ENCODE results near the gene THSD4.

THSD4 gene

DNA sequence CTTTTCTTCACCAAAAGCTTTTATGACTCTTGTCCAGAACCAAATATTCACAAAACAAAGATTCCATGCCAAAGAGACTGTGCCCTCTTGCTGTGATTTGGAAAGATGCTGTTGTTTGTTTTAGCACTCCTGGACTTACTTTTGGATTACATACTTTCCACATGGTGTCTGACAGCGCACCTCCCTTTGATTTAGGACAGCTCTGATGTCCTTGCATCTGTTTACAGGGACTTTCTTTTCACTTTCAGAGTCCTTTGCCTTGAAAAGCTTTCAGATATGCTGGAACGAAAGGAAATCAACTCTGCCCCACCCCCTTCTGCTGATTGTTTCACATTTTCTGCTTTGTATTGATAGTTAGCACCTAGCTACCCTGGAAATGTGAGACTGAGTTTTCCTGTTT lies 562.1 kb downstream of the THSD4 start:
- FAIRE-seq (no peak), DNase-seq (ENCODE audit: low spot score) (no peak)

DNA sequence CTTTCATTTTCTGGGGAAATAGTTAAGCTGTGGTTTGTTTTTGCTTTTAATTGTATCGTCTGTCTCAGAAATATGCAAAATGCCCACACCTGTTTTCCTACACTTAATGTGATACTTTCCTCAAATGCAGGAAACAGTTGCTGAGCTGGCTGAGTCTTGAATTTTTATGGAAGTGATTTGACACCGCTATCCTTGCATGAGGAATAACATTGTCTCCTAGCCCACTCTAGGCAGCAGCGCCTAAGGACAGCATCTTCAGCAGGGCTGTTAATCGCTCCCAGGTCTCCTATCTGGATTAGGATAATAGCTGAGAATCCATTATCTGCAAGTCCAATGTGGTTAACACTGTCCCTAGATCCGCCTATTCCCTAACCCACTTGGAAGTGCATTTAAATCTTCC lies 562.5 kb downstream of the THSD4 start:
- no peak for FAIRE-seq
- no peak for DNase-seq (ENCODE audit: low spot score)

DNA sequence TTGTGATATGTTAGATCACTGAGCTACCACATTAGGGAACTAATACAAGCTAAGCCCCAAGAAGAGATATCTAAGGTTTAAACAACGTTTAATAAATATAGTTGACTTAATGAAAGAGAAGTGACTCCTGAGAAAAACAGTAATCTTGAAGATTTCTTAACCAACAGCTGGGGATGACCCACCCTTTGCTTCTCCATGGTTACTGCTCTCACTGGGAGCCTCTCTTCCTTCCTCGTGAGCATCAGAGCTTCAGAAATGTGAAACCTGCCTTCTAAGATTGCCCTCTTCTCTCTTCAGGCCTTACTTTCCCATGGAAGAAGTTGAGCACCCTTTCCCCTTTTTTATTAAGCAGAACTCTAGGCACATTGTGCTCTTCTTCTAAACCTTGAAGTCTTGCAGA lies 562.9 kb downstream of the THSD4 start:
- no peak for DNase-seq (ENCODE audit: low spot score)
- no peak for FAIRE-seq

DNA sequence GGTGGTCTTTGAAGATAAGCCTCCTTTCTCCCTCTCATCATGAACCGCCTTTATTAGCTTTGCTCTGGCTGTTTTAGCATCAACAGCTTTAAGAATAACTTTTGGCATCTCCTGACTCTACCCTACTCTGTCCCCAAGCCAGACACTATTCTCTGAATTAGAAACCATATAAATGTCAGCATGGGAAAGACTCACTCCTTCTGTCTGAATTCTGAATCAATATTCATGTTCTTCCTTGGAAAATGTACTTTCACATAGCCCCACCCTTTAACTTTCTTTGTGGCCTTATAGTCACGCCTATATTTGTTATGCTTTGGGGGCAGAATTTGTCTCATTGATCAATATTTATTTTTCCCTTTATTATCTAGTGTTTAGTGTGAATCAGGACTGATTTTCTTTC lies 563.3 kb downstream of the THSD4 start:
- DNase-seq (ENCODE audit: low spot score) (no peak), FAIRE-seq (no peak)

DNA sequence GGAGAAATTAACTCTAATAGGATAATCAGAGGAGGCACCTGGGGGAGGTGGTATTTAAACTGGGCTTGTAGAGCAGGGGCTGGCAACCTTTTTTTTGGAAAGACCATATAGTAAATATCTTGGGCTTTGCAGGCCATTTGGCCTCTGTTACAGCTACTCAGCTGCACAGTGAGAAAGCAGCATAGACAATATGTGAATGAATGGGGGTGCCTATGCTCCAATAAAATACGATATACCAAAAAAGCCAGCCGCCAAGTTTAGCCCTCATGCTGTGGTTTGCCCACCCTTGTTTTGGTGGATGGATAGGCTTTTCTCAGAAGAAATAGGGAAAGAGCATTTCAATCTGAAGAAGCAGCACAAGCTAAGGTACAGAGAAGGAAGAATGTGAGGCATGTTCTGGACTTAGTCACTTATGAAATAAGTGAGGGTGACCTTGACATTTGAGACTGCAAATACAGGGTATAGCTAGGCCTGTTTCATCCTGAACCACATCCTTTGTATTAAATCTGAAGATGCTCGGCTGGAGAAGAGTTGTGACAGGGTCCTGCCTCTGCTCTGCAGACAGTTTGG lies 564.0 kb downstream of the THSD4 start:
- FAIRE-seq (no peak), DNase-seq (ENCODE audit: low spot score) (no peak)

DNA sequence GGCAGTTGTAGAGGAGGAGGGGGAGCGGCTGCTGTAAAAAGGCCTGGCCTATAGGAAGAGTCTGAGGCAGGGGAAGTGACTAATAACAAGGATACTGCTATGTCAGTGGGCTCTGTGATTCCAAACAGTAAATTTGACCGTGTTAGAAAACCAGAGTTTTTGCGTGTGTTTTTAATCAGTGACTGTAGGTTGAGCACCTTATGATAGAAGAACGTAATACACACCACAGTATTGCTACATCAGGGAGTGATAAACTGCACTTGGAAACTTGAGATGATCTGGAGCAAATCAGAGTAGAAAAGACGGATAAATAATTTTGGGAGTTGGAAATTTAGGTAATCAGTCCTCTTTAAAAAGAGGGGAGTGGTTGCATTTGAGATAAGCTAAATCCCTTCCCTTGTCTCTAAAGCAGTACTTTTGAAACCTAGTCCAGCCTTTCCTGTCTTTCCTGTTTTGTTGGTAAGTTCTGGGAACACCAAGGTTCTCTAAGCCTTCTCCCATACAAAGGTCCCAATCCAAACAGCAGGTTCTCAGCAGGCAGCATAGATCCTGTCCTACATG lies 564.6 kb downstream of the THSD4 start:
- FAIRE-seq = no peak
- no peak for DNase-seq (ENCODE audit: low spot score)

DNA sequence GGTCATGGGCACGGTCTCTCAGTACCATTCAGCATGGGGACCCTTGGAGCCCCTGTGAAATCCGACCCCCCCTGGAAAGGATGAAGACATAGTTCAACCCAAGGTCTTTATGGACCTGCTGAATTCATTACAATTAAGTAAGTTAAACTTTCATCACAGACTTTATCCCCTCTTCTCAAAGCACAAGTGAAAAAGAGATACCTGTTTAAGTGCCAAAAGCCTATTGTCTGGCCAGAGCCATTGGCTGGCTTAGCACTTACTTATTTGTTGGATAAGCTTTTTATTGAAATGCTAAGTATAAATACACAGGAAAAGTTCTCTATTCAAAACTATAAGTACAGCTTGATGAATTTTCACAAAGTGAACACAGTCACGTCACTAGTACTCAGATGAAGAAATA lies 566.7 kb downstream of the THSD4 start:
- no peak for DNase-seq (ENCODE audit: low spot score)
- FAIRE-seq = no peak

DNA sequence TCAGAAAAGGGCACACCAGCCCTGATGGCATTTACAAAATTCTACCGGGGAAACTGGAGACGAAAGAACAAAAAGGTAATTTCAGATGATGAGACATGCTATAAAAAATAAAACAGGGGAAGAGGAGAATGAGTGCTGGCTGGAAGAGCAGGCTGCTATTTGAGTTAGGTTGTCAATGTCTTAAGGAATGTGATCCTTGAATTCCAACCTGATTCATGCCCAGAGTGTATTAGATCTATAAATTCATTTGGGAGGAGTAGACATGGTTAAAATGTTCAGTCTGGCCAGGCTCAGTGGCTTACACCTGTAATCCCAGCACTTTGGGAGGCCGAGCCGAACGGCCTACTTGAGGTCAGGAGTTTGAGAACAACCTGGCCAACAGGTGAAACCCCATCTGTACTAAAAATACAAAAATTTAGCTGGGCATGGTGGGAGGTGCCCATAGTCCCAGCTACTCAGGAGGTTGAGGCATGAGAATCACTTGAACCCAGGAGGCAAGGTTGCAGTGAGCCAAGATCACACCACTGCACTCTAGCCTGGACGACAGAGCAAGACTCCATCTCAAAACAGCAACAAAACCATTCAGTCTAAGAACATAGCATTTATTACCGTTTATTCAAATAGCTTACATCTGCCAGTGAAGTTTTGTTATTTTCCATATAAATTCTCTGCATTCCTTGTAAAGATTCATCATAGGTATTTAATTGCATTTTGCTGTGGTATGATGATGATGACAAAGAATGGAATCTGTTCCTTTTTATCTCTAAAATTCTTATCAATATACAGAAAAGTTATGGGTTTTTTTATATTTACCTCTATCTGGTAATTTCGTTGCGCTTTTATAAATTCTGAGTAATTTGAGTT lies 568.4 kb downstream of the THSD4 start:
- no peak for DNase-seq (ENCODE audit: low spot score)

DNA sequence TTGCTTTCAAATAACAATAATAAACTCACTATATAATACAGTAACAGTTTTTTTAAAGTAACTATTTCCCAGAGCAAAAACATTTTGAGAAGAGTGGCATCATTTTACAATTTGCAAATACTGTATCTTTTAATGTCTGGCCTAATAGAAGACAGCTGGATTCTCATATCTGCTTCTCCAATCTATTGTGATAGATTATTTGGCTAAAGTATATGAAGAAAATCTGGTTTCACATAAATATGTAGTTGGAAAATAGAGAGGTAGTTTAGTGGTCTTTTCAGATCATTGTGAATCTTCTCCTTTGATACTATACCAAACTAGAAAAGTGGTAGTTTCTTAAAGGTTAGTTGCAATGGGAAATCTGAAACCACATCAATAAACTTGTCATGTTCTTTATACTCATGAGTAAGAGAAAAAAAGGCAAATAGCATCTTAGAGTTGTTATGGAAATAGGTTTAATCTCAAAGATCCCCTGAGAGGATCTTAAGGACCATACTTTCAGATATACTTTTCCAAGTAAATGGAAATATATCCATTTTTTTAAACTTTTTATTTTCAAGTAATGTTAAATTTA lies 570.2 kb downstream of the THSD4 start:
- FAIRE-seq = no peak
- no peak for DNase-seq (ENCODE audit: low spot score)

More for the DNA sequence above, 568.4 kb downstream of the THSD4 start:
- no peak for FAIRE-seq

DNA sequence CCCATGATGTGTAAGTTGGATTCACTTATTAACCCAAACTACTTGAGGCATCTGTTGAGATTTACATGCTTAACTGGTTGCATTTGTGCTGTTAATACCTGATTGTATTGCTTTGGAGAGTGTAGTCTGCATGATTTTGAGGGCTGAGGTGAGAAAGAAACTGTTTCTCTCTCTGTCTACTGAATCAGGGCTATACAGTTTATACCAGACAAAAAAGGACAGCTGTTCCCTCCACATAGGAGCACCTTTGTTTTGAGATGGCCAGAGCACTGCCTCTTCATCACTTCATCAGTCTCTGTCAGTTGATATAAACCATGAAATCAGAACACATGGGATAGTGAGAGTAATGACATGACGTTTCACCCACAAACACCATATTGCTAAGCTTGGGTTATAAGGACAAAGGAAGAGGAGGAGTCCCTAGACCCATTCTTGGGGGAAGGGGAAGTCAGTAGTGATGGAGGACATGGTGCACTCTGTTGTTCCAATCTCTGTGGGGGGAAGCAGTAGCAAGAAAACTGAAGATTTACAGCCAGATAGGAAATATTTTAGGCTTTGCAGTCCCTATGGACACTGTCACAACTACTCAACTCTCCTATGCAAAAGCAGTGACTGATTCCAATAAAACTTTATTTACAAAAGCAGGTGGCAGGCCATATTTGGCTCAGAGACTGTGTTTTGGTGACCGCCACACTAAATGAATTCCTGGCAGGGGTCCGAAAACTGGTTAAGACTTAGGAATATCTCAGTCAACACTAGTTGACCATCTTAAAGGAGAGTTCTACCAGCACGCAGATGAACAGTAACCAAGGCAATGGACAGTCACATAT lies 571.2 kb downstream of the THSD4 start:
- DNase-seq (ENCODE audit: low spot score) = no peak
- FAIRE-seq = no peak

DNA sequence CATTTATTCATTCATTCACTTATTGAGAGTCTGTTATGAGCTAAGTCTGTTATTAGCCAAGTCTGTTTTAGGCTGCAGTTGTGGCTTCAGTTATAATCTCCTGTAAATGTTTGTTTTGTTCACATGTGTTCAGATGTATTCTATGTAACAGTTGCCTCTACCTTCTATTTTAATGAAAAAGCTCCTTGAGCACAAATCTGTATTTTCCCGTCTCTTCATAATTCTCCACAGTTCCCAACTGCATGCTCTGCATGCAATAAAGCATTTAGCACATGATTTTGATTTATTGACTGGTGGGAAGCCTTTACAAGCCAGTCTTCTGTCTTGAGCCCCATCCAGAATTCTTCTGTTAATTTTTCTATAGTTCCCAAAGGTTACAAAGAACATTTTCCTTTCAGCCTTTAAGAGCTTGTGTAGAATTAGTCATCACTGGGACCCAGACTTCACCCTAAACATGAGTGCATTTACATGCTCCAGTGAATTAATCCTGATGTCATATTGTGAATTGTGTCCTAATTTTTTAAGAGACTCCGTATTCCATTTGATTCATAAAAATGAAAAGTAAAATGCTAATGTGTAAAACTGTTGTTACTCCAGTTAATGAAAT lies 572.7 kb downstream of the THSD4 start:
- DNase-seq (ENCODE audit: low spot score) (peak; percentile 37), FAIRE-seq (peak; percentile 84)

DNA sequence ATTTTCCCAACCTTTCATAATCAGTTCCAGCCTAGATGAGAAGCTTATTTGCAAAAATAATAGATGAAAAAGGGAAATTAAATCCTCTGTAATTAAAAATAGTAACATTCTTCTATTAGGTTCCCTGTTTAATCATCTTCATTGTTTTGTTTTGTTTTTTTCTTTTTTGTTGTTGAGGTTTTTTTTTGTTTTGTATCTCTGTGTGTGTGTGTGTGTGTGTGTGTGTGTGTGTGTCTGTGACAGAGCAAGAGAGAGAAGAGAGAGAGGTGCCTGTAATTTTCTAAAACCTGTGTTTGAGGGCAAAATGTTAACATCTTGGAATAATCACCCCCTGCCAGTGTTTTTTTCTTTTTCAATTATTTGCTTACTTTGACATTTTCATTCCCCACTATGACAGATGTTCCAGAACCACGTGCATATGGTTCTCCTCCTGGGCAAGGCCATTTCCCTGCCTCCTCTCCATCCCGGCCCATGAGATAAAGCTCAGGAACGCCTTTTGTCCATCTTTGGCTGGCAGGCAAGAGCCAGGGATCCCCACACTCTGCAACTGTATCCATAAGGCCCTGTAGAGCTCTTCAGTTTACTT lies 573.3 kb downstream of the THSD4 start:
- FAIRE-seq = no peak
- no peak for DNase-seq (ENCODE audit: low spot score)

DNA sequence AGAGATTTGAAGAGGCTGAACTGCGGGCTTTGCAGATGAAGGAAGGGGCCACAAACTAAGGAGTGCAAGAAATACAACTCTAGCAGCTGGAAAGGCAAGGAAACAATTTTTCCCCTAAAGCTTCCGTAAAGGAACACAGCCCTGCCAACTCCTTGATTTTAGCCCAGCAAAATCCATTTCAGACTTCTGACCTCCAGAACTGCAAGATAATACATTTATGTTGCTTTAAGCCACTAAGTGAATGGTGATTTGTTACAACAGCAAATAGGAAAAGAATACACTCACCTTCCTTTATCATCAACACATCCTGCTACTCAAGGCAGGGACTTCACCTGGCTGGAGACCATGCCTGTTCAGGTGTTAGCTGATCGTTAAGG lies 575.8 kb downstream of the THSD4 start:
- FAIRE-seq = no peak
- DNase-seq (ENCODE audit: low spot score) = no peak

DNA sequence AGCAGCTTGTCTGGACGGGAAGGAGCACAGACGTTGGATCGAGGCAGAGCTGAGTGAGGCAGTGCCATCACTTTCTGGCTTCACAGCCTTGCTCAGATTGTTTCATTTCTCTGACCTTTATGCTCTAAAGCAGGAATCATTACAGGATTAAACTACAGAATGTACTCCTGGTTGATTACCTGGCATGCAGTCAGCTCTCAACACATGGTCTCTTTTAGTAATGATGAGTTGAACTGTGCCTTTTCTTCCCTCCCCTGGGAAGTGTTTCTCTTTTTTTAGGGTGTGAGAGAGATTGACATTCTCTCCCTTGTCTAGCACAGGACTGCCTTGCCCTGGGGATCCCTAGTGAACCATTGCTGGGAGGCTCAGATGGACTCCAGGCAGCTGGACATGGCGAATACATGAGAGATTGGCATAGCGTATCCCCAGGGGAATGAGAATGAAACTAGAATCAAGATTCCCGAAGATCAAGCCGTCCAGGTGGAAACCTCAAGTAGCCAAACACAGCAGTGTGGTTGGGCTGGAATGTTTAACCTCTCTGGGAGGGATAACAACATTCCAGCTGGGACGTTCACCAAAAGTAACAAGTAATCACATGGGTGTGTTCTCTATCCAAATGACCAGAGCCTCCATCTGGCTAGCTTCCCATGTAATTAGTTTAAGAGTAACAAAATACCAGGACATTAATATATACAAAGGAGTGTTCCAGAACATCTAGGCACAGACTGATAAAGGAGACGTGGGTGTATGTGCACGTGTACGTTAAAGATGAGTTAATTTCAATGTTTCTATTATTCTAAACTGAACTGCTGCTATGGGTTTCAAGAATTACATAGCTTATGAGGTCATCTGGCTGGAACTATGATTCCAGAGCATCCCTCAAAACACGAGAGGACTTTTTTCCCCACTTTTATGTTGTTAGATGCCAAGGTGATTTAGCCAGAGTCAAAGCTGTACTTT lies 576.5 kb downstream of the THSD4 start:
- peak; percentile 57 for DNase-seq (ENCODE audit: low spot score)
- peak; percentile 75 for FAIRE-seq

DNA sequence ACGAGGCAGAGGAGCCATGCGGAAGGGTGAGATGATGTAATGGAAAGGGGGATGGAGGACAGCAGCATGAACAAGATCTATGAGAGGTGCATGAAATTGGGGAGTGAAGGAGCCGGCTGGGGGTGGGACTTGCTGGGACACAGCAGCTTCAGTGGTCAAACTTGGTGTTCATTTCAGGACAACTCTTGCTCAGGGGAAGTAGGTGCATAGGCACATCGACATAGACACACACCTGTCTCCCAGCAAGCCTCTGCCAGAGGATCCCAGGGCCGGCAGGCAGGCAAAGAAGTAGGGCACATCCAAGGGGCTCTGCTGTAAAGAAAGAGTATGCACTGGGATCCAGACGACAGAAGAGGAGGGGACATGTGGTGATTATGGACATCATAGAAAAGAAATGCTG lies 582.0 kb downstream of the THSD4 start:
- FAIRE-seq (no peak), DNase-seq (ENCODE audit: low spot score) (no peak)

DNA sequence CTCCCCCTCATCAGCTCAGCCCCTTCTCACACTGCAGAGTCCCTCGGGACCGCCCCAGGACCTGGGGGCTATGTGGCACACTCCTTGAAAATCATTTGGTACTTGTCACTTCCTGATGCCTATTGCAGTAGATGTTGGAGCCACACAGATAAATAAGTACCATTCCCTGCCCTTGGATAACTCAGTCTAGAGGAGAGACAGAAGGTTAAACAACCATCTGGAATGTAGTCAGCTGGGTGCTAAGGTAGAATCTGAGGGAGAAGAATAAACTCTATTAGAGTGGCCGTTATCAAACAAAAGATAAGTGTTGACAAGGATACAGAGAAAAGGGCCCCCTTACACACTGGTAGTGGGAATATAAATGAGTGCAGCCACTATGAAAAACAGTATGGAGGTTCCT lies 582.8 kb downstream of the THSD4 start:
- FAIRE-seq (no peak), DNase-seq (ENCODE audit: low spot score) (no peak)

DNA sequence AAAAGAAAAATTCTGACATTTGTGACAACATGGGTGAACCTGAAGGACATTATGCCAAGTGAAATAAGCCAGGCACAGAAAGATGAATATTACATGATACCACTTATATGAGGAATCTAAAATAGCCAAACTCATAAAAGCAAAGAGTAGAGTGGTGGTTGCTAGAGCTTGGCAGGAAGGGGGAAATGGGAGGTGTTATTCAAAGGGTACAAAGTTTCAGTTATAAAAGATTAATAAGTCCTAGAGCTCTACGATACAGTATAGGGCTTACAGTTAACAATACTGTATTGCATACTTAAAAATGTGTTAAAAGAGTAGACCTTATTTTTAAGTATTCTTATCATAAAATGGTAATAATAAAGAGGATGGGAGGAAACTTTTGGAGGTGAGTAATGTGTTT lies 583.5 kb downstream of the THSD4 start:
- no peak for FAIRE-seq
- no peak for DNase-seq (ENCODE audit: low spot score)

DNA sequence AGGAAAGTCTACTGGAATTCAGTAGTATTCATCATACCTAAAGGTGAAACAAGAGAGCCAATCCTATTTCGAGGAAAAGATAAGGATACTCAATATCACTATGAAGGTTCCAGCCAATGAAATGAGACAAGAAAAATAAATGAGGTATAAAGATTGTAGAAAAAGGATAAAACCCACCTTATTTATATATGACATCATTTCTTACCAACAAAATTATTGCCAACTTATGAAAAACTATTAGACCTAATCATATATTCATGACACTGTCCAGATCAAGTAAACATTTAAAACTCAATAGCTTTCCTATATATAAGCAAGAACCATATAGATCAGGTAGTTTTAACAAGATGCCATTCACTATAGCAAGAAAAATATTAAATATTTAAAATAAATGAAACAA lies 584.7 kb downstream of the THSD4 start:
- DNase-seq (ENCODE audit: low spot score) = no peak
- no peak for FAIRE-seq

DNA sequence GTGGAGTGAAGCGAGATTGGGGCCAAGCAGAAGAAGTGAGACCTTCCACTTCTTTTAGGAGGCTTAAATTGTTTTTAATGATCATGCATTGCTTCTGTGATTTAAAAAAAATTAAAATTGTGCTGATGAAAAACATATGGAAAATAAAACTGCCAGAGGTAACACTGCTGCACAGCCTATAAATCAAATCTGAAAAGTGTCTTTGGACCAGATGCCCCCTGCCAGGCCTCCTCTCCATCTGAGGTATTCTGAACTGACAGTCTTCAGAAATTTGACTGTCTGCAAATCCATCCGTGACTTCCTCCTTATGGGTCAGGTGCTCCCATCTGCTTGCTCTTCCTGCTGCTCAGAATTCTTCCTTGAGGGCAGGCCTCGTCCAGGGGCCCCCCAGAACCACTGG lies 586.5 kb downstream of the THSD4 start:
- FAIRE-seq (no peak), DNase-seq (ENCODE audit: low spot score) (no peak)

DNA sequence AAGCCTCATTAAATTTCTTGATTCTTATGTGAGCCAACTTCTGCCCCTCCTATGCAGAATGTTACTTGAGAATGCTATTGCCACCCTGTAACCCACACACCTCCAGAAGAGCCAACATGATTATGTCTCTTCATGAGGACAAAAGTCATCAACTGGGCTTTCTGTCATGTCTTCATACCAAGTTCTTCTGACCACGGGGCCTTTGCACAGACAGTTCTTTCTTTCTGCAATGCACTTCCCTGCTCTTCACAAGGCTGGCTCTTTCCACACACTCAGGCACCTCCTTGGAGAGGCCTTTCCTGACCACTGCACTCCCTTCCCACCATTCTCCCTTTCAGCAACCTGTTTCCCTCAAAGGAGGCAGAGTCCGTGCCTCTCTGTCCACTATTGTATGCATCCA lies 587.2 kb downstream of the THSD4 start:
- FAIRE-seq (no peak), DNase-seq (ENCODE audit: low spot score) (no peak)

All from RCC 7860 (cell line).